ENCODE measurements around the gene DMD.
"Not testable (repeated sequence)": the region's sequence is repeated elsewhere in the genome, so short reads cannot be mapped to it uniquely, and the experiment has no call there.

DMD gene

GRCh38 chrX:31471229-31471628, 1740.1 kb downstream of the DMD start:
- DNase-seq = no peak

DNA sequence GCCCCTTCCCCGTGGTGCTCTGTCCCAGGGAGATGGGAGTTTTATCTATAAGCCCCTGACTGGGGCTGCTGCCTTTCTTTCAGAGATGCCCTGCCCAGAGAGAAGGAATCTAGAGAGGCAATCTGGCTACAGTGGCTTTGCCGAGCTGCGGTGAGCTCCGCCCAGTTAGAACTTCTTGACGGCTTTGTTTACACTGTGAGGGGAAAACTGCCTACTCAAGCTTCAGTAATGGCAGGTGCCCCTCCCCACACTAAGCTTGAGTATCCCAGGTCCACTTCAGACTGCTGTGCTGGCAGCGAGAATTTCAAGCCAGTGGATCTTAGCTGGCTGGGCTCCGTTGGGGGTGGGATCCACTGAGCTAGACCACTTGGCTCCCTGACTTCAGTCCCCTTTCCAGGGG, 1740.6 kb downstream of the DMD start:
- not testable (repeated sequence) for DNase-seq

DNA sequence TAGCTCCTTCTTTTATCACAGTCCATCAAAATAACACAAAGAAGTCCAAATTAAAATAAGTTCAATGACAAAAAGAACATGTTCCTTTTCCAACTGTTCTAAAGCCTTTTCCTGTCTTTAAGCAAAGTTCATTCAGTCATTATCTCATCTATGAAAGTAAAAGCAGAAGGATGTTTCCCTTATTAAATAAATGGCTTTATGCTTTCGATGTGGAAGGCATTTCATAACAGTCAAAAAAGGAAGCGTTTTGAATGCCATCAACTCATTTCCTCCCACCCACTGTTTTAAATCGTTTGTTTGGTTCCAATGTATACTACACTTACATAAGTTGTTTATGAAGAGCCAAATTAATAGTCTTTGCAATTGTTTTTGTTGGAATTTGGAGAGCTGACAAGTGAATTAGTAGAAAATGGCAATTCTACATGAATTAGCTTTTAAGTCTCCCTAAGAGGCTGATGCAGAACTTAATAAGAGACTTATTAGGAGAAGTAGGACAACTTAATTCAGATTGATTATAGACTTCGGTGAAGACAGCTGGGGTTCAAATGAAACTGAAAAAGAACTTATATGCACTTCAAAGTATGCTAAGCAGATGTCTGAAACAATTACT, 1746.9 kb downstream of the DMD start:
- no peak for DNase-seq

GRCh38 chrX:31461266-31461665, 1750.1 kb downstream of the DMD start:
- DNase-seq = no peak

GRCh38 chrX:31459361-31459760, 1752.0 kb downstream of the DMD start:
- DNase-seq = no peak

DNA sequence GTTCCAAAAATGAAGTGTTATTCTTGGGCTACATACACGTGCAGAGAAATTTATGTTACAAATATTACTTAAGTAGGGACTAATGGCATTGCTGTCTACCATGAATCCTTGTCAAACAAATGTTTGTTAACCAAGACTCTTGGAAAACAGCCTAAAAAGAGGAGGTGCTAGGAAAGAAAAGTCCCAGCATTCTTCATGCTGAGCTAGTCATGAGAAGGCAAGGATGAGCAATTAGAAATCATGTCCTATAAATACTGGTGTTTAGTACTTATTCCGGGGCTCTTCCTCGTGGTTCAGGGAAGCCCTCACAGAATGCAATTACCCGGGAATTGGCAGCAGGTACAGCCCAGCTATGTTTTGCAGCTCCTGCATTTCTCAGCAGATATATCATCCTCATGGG, 1761.4 kb downstream of the DMD start:
- DNase-seq = no peak

GRCh38 chrX:31449081-31449480, 1762.3 kb downstream of the DMD start:
- DNase-seq = no peak

- no peak for DNase-seq
Measured at GRCh38 chrX:31445542-31445941, 1765.8 kb downstream of the DMD start.

DNA sequence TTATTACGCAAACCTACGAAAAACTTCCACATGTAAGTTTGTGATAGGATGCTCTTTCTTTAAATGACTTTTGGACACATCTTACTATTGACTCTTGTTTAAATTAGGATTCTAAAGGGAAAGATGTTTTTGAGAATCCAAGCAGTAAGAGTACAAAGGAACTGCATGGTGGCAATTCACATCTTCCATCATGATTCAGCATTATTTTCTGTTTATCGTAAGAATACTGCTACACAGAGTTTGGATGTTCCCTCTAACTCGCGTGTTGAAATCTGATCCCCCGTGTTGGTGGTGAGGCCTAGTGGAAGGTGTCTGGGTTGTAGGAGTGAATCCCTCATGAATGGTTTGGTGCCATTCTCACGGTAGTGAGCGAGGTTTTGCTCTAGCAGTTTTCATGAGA, 1767.7 kb downstream of the DMD start:
- DNase-seq = no peak

- DNase-seq = no peak
Measured at GRCh38 chrX:31440546-31440945, 1770.8 kb downstream of the DMD start.

DNA sequence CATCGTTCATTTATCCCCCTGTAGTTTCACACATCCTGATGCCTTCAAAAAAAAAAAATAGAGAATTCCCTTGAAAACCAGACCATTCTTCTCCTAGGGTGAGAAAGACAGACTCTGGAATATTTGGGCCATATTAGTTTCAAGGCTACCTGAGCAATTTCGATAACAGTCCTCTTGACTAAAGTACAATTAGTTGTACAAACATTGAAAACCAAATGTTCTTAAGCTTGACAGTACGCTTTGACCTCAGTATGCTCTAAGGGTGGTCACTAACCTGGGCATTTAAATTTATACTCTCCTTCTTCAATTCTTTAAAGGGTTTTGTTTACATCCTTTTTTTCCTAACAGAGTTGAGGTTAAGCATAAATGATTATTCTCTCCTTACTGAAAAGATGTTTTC, 1774.9 kb downstream of the DMD start:
- no peak for DNase-seq

- no peak for DNase-seq
Measured at GRCh38 chrX:31435592-31435991, 1775.8 kb downstream of the DMD start.

GRCh38 chrX:31433856-31434255, 1777.5 kb downstream of the DMD start:
- no peak for DNase-seq

- no peak for DNase-seq
Measured at GRCh38 chrX:31429915-31430314, 1781.4 kb downstream of the DMD start.

- DNase-seq = peak in 1 of 2 experiments; percentile 2
Measured at GRCh38 chrX:31423609-31424189, 1787.7 kb downstream of the DMD start.

GRCh38 chrX:31421441-31421840, 1789.9 kb downstream of the DMD start:
- no peak for DNase-seq

DNA sequence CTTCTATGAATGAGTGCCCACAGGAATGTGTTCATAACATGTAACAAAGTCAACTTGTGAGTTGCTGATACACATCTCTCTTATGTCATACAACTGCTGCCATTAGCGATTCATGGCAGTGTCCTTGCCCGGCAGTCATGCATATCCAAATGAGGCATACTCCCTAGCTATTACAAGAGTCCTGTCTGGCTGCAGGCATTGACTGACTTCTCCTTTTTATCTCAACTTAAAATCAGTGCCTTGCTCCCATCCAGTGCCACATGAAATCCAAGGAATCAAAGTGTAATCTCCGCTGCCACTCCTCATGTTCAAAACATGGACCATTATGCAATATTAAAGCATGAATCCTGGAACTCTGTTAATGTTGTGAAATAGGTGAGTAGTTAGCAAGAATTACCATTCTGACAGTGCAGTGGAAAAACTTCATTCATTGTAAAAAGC, 1790.6 kb downstream of the DMD start:
- no peak for DNase-seq

- DNase-seq = no peak
Measured at GRCh38 chrX:31420302-31420701, 1791.0 kb downstream of the DMD start.

GRCh38 chrX:31397119-31397518, 1814.2 kb downstream of the DMD start:
- no peak for DNase-seq

DNA sequence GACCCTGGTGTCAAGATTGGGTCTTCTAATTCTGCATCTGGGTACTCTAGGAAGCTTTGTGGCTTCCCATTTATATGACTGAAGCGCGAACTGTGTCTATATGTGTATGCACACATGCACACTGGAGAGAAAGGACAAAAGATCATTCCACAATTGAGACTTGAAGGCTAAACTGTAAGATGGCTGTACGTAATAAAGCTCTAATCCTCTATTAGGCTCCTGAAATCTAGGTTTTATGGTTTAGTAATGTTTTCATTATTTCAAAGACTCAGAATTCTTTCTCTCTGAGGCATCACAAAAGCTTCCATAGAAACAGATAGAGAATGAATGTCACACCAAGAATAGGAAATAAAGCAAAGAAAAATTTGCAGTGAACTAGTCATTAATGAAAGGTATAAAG, 1818.8 kb downstream of the DMD start:
- no peak for DNase-seq

DNA sequence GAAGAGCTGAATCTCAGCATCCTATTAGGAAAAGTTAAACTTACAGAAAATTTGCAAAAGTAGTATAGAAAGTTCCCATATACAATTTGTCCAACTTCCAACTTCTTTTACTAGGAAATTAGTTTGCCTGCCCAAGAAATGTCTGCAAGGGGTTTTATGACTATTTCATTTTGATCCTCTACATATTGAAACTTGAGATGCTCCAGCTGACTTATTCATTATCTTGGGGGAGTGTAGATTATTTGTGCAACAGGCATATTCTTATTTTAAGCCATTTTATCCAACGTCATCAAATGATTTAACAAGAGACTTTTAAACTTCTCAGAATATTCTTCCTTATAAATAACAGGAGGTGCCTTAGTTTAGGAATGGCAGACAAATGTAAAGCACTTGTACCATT, 1822.4 kb downstream of the DMD start:
- no peak for DNase-seq

DNA sequence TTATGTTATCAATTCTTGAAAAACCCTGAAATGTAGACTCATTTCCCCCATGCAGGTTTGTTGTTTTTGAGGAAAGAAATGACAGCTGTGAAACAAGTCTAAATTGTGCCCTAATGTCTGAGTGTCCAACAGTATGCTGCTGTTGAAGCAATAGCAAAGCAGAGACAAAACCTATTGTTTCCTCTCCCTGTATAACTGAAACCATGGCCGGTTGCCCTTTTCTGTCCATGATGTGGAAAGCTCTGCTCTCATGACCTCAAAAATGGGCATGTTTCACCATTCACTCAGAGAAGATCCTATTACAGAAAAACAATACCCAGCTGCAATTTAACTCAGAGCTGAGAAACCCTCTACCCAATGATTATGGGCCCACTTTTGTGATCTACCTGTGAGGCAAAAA, 1826.9 kb downstream of the DMD start:
- no peak for DNase-seq

GRCh38 chrX:31383991-31384390, 1827.4 kb downstream of the DMD start:
- no peak for DNase-seq

GRCh38 chrX:31378973-31379372, 1832.4 kb downstream of the DMD start:
- not testable (repeated sequence) for DNase-seq

- not testable (repeated sequence) for DNase-seq
Measured at GRCh38 chrX:31377821-31378220, 1833.5 kb downstream of the DMD start.
